ENCODE results near the gene COL12A1.
A peak's percentile ranks its signal among the peaks of the same experiment; 100 is the strongest.

The COL12A1 gene

GRCh38 chr6:75109765-75110164 is 96.1 kb downstream of the COL12A1 start:
- H3K9ac ChIP-seq (ENCODE audit: low read length), result no peak overlapping the region
- no peaks in the 10 kb centered on the region for H3K9me3 ChIP-seq (ENCODE audit: control insufficient read depth, low read length)
- no peak overlapping the region for H3K4me3 ChIP-seq (ENCODE audit: low read length)
- peaks cover 95% of the 10 kb centered on the region for H3K36me3 ChIP-seq (ENCODE audit: control insufficient read depth, insufficient read depth, low read length, severe bottlenecking)
- no peaks in the 10 kb centered on the region for H3K27me3 ChIP-seq (replicated peaks; ENCODE audit: control insufficient read depth, insufficient read depth, low read length)
- DNase-seq (ENCODE audit: low read depth), result no peak
- peaks cover 39% of the 10 kb centered on the region for H3K4me1 ChIP-seq (ENCODE audit: control insufficient read depth, insufficient read depth, low read length)

GRCh38 chr6:75109022-75109421 is 96.8 kb downstream of the COL12A1 start:
- no peaks in the 10 kb centered on the region for H3K27me3 ChIP-seq (replicated peaks; ENCODE audit: control insufficient read depth, insufficient read depth, low read length)
- peaks cover 39% of the 10 kb centered on the region for H3K4me1 ChIP-seq (ENCODE audit: control insufficient read depth, insufficient read depth, low read length)
- DNase-seq (ENCODE audit: low read depth), result no peak
- no peaks in the 10 kb centered on the region for H3K9me3 ChIP-seq (ENCODE audit: control insufficient read depth, low read length)
- H3K36me3 ChIP-seq (ENCODE audit: control insufficient read depth, insufficient read depth, low read length, severe bottlenecking), result peaks cover 95% of the 10 kb centered on the region
- H3K9ac ChIP-seq (ENCODE audit: low read length), result peak overlapping the region; percentile 57
- peak overlapping the region; percentile 10 for H3K4me3 ChIP-seq (ENCODE audit: low read length)

GRCh38 chr6:75108333-75108974 is 97.4 kb downstream of the COL12A1 start:
- no peak for DNase-seq (ENCODE audit: low read depth)
- peak overlapping the region; percentile 57 for H3K9ac ChIP-seq (ENCODE audit: low read length)
- peak overlapping the region; percentile 30 for H3K4me3 ChIP-seq (ENCODE audit: low read length)
- peaks cover 40% of the 10 kb centered on the region for H3K4me1 ChIP-seq (ENCODE audit: control insufficient read depth, insufficient read depth, low read length)
- H3K36me3 ChIP-seq (ENCODE audit: control insufficient read depth, insufficient read depth, low read length, severe bottlenecking), result peaks cover 94% of the 10 kb centered on the region
- H3K27me3 ChIP-seq (replicated peaks; ENCODE audit: control insufficient read depth, insufficient read depth, low read length), result no peaks in the 10 kb centered on the region
- no peaks in the 10 kb centered on the region for H3K9me3 ChIP-seq (ENCODE audit: control insufficient read depth, low read length)

- Histone ChIP-seq H3K9ac (ENCODE audit: low read length) (peak overlapping the region; percentile 57), H3K9me3 (ENCODE audit: control insufficient read depth, low read length) (no peaks in the 10 kb centered on the region), H3K36me3 (ENCODE audit: control insufficient read depth, insufficient read depth, low read length, severe bottlenecking) (peaks cover 93% of the 10 kb centered on the region), H3K27me3 (replicated peaks; ENCODE audit: control insufficient read depth, insufficient read depth, low read length) (no peaks in the 10 kb centered on the region), H3K4me3 (ENCODE audit: low read length) (peak overlapping the region; percentile 30), H3K4me1 (ENCODE audit: control insufficient read depth, insufficient read depth, low read length) (peaks cover 41% of the 10 kb centered on the region)
- no peak for DNase-seq (ENCODE audit: low read depth)
Observed at GRCh38 chr6:75107913-75108312, 97.9 kb downstream of the COL12A1 start.

- Histone ChIP-seq H3K4me1 (ENCODE audit: control insufficient read depth, insufficient read depth, low read length) (peaks cover 56% of the 10 kb centered on the region), H3K27me3 (replicated peaks; ENCODE audit: control insufficient read depth, insufficient read depth, low read length) (no peaks in the 10 kb centered on the region), H3K4me3 (ENCODE audit: low read length) (no peak overlapping the region), H3K9ac (ENCODE audit: low read length) (no peak overlapping the region), H3K36me3 (ENCODE audit: control insufficient read depth, insufficient read depth, low read length, severe bottlenecking) (peaks cover 84% of the 10 kb centered on the region), H3K9me3 (ENCODE audit: control insufficient read depth, low read length) (no peaks in the 10 kb centered on the region)
- no peak for DNase-seq (ENCODE audit: low read depth)
Observed at GRCh38 chr6:75106426-75106825, 99.4 kb downstream of the COL12A1 start.

GRCh38 chr6:75103431-75103830 is 102.4 kb downstream of the COL12A1 start:
- no peak overlapping the region for H3K4me3 ChIP-seq (ENCODE audit: low read length)
- peaks cover 65% of the 10 kb centered on the region for H3K4me1 ChIP-seq (ENCODE audit: control insufficient read depth, insufficient read depth, low read length)
- no peak for DNase-seq (ENCODE audit: low read depth)
- peak overlapping the region; percentile 38 for H3K9ac ChIP-seq (ENCODE audit: low read length)
- H3K36me3 ChIP-seq (ENCODE audit: control insufficient read depth, insufficient read depth, low read length, severe bottlenecking), result peaks cover 79% of the 10 kb centered on the region
- no peaks in the 10 kb centered on the region for H3K27me3 ChIP-seq (replicated peaks; ENCODE audit: control insufficient read depth, insufficient read depth, low read length)
- no peaks in the 10 kb centered on the region for H3K9me3 ChIP-seq (ENCODE audit: control insufficient read depth, low read length)

GRCh38 chr6:75102301-75102700 is 103.6 kb downstream of the COL12A1 start:
- H3K9ac ChIP-seq (ENCODE audit: low read length), result peak overlapping the region; percentile 73
- no peaks in the 10 kb centered on the region for H3K27me3 ChIP-seq (replicated peaks; ENCODE audit: control insufficient read depth, insufficient read depth, low read length)
- peak; percentile 14 for DNase-seq (ENCODE audit: low read depth)
- H3K4me3 ChIP-seq (ENCODE audit: low read length), result peak overlapping the region; percentile 6
- no peaks in the 10 kb centered on the region for H3K9me3 ChIP-seq (ENCODE audit: control insufficient read depth, low read length)
- peaks cover 77% of the 10 kb centered on the region for H3K36me3 ChIP-seq (ENCODE audit: control insufficient read depth, insufficient read depth, low read length, severe bottlenecking)
- peaks cover 66% of the 10 kb centered on the region for H3K4me1 ChIP-seq (ENCODE audit: control insufficient read depth, insufficient read depth, low read length)

GRCh38 chr6:75101896-75102295 is 104.0 kb downstream of the COL12A1 start:
- Histone ChIP-seq H3K4me1 (ENCODE audit: control insufficient read depth, insufficient read depth, low read length) (peaks cover 69% of the 10 kb centered on the region), H3K36me3 (ENCODE audit: control insufficient read depth, insufficient read depth, low read length, severe bottlenecking) (peaks cover 77% of the 10 kb centered on the region), H3K4me3 (ENCODE audit: low read length) (peak overlapping the region; percentile 22), H3K9me3 (ENCODE audit: control insufficient read depth, low read length) (no peaks in the 10 kb centered on the region), H3K9ac (ENCODE audit: low read length) (peak overlapping the region; percentile 73), H3K27me3 (replicated peaks; ENCODE audit: control insufficient read depth, insufficient read depth, low read length) (no peaks in the 10 kb centered on the region)
- peak; percentile 55 for DNase-seq (ENCODE audit: low read depth)

- peak; percentile 95 for DNase-seq (ENCODE audit: low read depth)
- Histone ChIP-seq H3K4me3 (ENCODE audit: low read length) (peak overlapping the region; percentile 53), H3K27me3 (replicated peaks; ENCODE audit: control insufficient read depth, insufficient read depth, low read length) (no peaks in the 10 kb centered on the region), H3K9me3 (ENCODE audit: control insufficient read depth, low read length) (no peaks in the 10 kb centered on the region), H3K9ac (ENCODE audit: low read length) (peak overlapping the region; percentile 82), H3K4me1 (ENCODE audit: control insufficient read depth, insufficient read depth, low read length) (peaks cover 82% of the 10 kb centered on the region), H3K36me3 (ENCODE audit: control insufficient read depth, insufficient read depth, low read length, severe bottlenecking) (peaks cover 58% of the 10 kb centered on the region)
Observed at GRCh38 chr6:75098709-75099108, 107.1 kb downstream of the COL12A1 start.

GRCh38 chr6:75096966-75097365 is 108.9 kb downstream of the COL12A1 start:
- no peaks in the 10 kb centered on the region for H3K9me3 ChIP-seq (ENCODE audit: control insufficient read depth, low read length)
- no peak for DNase-seq (ENCODE audit: low read depth)
- no peaks in the 10 kb centered on the region for H3K27me3 ChIP-seq (replicated peaks; ENCODE audit: control insufficient read depth, insufficient read depth, low read length)
- H3K36me3 ChIP-seq (ENCODE audit: control insufficient read depth, insufficient read depth, low read length, severe bottlenecking), result peaks cover 63% of the 10 kb centered on the region
- H3K4me1 ChIP-seq (ENCODE audit: control insufficient read depth, insufficient read depth, low read length), result peaks cover 71% of the 10 kb centered on the region
- H3K9ac ChIP-seq (ENCODE audit: low read length), result no peak overlapping the region
- H3K4me3 ChIP-seq (ENCODE audit: low read length), result no peak overlapping the region

GRCh38 chr6:75094614-75095200 is 111.1 kb downstream of the COL12A1 start:
- Histone ChIP-seq H3K9me3 (ENCODE audit: control insufficient read depth, low read length) (no peaks in the 10 kb centered on the region), H3K36me3 (ENCODE audit: control insufficient read depth, insufficient read depth, low read length, severe bottlenecking) (peaks cover 66% of the 10 kb centered on the region), H3K9ac (ENCODE audit: low read length) (peak overlapping the region; percentile 72), H3K27me3 (replicated peaks; ENCODE audit: control insufficient read depth, insufficient read depth, low read length) (no peaks in the 10 kb centered on the region), H3K4me3 (ENCODE audit: low read length) (peak overlapping the region; percentile 55), H3K4me1 (ENCODE audit: control insufficient read depth, insufficient read depth, low read length) (peaks cover 58% of the 10 kb centered on the region)
- peak; percentile 89 for DNase-seq (ENCODE audit: low read depth)

All from adipocyte (in vitro differentiated cells).